Measurements from ENCODE around the gene ZFYVE26.

ZFYVE26 gene

GRCh38 chr14:67744046-67744445 is 72.3 kb downstream of the ZFYVE26 start:
- no peak overlapping the region for H3K27ac ChIP-seq
- in situ Hi-C loops (cut with HindIII; ENCODE audit: low pct_ligation_motif_present, low sequenced_read_pairs): no loop called here
- TF ChIP-seq, protein P1, sequence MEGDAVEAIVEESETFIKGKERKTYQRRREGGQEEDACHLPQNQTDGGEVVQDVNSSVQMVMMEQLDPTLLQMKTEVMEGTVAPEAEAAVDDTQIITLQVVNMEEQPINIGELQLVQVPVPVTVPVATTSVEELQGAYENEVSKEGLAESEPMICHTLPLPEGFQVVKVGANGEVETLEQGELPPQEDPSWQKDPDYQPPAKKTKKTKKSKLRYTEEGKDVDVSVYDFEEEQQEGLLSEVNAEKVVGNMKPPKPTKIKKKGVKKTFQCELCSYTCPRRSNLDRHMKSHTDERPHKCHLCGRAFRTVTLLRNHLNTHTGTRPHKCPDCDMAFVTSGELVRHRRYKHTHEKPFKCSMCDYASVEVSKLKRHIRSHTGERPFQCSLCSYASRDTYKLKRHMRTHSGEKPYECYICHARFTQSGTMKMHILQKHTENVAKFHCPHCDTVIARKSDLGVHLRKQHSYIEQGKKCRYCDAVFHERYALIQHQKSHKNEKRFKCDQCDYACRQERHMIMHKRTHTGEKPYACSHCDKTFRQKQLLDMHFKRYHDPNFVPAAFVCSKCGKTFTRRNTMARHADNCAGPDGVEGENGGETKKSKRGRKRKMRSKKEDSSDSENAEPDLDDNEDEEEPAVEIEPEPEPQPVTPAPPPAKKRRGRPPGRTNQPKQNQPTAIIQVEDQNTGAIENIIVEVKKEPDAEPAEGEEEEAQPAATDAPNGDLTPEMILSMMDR (IDR thresholded peaks at IDR 0.05; ENCODE audit: low read depth, low read length, missing control alignments): no peak

DNA sequence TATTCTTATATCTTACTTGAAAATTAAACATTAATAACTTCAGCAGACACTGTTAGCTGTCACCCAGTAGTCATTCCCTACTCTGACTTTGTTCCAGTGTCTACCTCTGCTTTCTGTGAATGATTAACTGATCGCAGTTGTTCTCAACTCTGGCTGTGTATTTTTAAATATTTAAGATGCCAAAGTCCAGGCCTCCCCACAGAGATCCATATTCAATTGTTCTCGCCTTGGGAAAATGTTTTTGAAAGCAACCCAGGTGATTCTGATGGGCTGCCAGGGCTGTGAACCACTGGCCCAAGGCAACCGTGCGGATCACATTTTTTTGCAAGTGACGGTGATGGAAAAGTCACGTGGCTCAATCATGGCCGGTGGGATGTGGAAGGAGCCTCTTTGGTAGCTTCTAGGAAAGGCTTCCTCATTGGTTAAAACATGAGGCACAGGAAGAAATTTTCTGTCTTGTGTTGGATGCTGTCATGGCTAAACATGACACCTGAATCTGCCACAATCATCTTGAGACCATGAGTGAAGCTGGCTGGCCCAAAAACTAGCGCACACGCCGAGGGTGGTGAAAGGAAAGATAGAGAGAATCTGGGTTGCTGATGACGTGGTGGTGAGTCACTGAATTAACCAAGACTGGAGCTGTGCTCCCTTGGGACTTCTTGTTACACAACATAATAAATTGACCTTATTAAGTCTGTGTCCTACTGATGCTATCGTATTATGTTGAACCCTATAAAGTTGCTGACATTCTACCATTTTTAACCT is 77.5 kb downstream of the ZFYVE26 start:
- Histone ChIP-seq H3K27me3 (replicated peaks) (no peaks in the 10 kb centered on the region), H3K36me3 (replicated peaks) (no peaks in the 10 kb centered on the region), H3K27ac (no peak overlapping the region), H3K4me3 (ENCODE audit: low read depth, low read length) (no peak overlapping the region)
- TF ChIP-seq, protein P1 (IDR thresholded peaks at IDR 0.05; ENCODE audit: low read depth, low read length, missing control alignments): no peak
- in situ Hi-C loops (cut with HindIII; ENCODE audit: low pct_ligation_motif_present, low sequenced_read_pairs): no loop called here
- DNase-seq: peak; percentile 97

More at GRCh38 chr14:67744046-67744445, 72.3 kb downstream of the ZFYVE26 start:
- no peak for DNase-seq
- H3K27me3 ChIP-seq (replicated peaks): no peaks in the 10 kb centered on the region
- no peak overlapping the region for H3K4me3 ChIP-seq (ENCODE audit: low read depth, low read length)
- H3K36me3 ChIP-seq (replicated peaks): peaks cover 11% of the 10 kb centered on the region

DNA sequence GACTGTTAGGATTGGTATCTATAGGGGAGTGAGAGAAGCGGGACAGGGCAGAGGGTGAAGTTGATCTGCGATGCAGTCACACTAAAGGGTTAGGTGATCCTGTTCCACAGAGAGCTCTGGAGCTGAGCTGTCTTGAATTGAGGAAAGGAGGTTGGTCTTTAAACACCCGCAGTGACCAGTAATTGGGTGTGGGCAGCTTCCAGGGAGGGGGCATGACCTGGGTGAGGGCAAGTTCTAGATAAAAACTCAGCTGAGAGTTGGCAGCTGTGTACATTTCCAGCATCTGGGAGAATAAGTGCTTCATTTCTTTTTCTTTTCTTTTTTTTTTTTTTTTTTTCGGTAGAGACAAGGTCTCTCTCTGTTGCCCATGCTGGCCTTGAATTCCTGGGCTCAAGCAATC is 79.6 kb downstream of the ZFYVE26 start:
- in situ Hi-C loops (cut with HindIII; ENCODE audit: low pct_ligation_motif_present, low sequenced_read_pairs): no loop called here

GRCh38 chr14:67735336-67736147 is 80.8 kb downstream of the ZFYVE26 start:
- Histone ChIP-seq H3K27ac (no peak overlapping the region), H3K4me3 (ENCODE audit: low read depth, low read length) (no peak overlapping the region), H3K27me3 (replicated peaks) (no peaks in the 10 kb centered on the region), H3K36me3 (replicated peaks) (no peaks in the 10 kb centered on the region)
- in situ Hi-C loops (cut with HindIII; ENCODE audit: low pct_ligation_motif_present, low sequenced_read_pairs): no loop called here
- TF ChIP-seq, protein P1 (IDR thresholded peaks at IDR 0.05; ENCODE audit: low read depth, low read length, missing control alignments): no peak
- DNase-seq: no peak

More for the DNA sequence above, 79.6 kb downstream of the ZFYVE26 start:
- H3K36me3 ChIP-seq (replicated peaks): no peaks in the 10 kb centered on the region
- no peaks in the 10 kb centered on the region for H3K27me3 ChIP-seq (replicated peaks)
- DNase-seq: no peak
- H3K4me3 ChIP-seq (ENCODE audit: low read depth, low read length): no peak overlapping the region
- H3K27ac ChIP-seq: no peak overlapping the region
- TF ChIP-seq, protein P1 (IDR thresholded peaks at IDR 0.05; ENCODE audit: low read depth, low read length, missing control alignments): no peak

GRCh38 chr14:67734675-67735074 is 81.7 kb downstream of the ZFYVE26 start:
- no peak for DNase-seq

More at GRCh38 chr14:67734675-67735074, 81.7 kb downstream of the ZFYVE26 start:
- Histone ChIP-seq H3K27me3 (replicated peaks) (no peaks in the 10 kb centered on the region), H3K27ac (no peak overlapping the region), H3K4me3 (ENCODE audit: low read depth, low read length) (no peak overlapping the region), H3K36me3 (replicated peaks) (no peaks in the 10 kb centered on the region)
- TF ChIP-seq, protein P1 (IDR thresholded peaks at IDR 0.05; ENCODE audit: low read depth, low read length, missing control alignments): peak; percentile 40
- in situ Hi-C loops (cut with HindIII; ENCODE audit: low pct_ligation_motif_present, low sequenced_read_pairs): no loop called here
